ENCODE results near the gene GEN1. TPM values are rescaled to one million over a fixed set of nuclear protein-coding genes. Genes with fewer than 3 reads are reported as not detected.

Gene GEN1
- total RNA-seq, 1 donor from 2014 or later = 29.2 TPM

DNA sequence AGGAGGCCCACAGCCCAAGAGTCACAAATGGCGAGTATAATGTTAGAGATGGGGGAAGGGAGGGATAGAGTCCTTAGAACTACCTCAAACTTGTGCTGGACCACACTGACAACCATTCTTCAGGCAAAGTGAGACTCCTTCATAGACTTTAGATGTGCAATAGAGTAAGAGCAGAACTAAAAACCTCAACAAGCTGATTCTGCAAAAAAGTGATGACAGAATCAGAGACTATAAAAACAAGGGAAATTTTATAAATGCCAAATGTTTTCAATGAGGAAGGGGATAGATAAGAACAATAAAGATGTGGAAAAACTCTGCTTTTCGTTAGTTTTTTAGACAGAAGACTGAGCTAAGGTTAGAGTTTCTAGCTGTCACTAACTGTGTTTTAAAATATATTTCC lies 18.1 kb upstream of the GEN1 start:
- H3K4me3 Mint-ChIP-seq (ENCODE audit: low read depth) = no peak overlapping the region
- no peak overlapping the region for H3K27ac Mint-ChIP-seq
- no peaks in the 10 kb centered on the region for H3K9me3 Mint-ChIP-seq
- intact Hi-C loops (cut with micrococcal nuclease) = no loop called here
- H3K4me1 Mint-ChIP-seq (ENCODE audit: low read depth) = no peaks in the 10 kb centered on the region
- peaks cover 61% of the 10 kb centered on the region for H3K36me3 Mint-ChIP-seq (ENCODE audit: low read depth)
- H3K27me3 Mint-ChIP-seq (ENCODE audit: low read depth) = no peaks in the 10 kb centered on the region
- no peak for DNase-seq (ENCODE audit: low spot score)

DNA sequence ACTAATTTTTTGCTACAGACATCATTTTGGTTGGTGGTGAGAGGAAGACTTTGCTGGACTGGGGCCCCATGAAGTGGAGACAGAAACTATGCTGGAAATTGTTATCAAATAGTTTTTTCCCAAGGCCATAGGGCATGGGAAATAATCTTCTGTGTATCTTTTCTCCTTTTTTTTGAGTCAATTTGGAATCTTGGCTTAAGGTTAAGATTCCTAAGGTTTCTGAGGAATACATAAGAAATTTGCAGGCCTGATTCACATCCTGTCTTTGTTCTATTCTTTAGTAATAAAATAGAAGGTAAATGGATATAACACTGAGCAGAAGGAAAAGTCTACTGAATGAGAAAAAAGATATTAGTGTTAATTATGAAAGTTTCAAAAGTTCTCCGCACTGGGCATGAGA lies 16.9 kb upstream of the GEN1 start:
- no peaks in the 10 kb centered on the region for H3K27me3 Mint-ChIP-seq (ENCODE audit: low read depth)
- H3K36me3 Mint-ChIP-seq (ENCODE audit: low read depth) = peaks cover 61% of the 10 kb centered on the region
- DNase-seq (ENCODE audit: low spot score) = no peak
- no peak overlapping the region for H3K27ac Mint-ChIP-seq
- H3K9me3 Mint-ChIP-seq = no peaks in the 10 kb centered on the region
- H3K4me1 Mint-ChIP-seq (ENCODE audit: low read depth) = no peaks in the 10 kb centered on the region
- H3K4me3 Mint-ChIP-seq (ENCODE audit: low read depth) = no peak overlapping the region
- intact Hi-C loops (cut with micrococcal nuclease) = no loop called here

DNA sequence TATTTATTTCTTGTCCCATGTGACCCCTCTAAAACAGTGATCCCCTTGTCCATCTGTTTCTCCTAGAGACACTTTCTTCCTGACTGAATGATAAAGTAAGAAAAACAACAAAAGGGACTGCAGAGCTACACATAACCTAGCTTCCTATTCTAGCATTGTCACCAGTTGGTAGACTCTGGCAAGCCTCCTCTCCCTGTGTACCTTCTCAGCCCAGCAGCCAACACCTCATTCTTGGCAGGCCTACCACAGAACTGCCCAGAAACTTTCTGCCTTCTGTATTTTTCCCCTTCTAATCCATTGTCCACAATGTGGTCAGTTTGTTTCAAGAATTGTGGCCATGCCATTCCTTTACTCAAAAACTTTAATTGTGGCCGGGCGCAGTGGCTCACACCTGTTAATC lies 13.7 kb upstream of the GEN1 start:
- no peaks in the 10 kb centered on the region for H3K9me3 Mint-ChIP-seq
- peaks cover 75% of the 10 kb centered on the region for H3K36me3 Mint-ChIP-seq (ENCODE audit: low read depth)
- DNase-seq (ENCODE audit: low spot score) = no peak
- no peaks in the 10 kb centered on the region for H3K27me3 Mint-ChIP-seq (ENCODE audit: low read depth)
- H3K4me1 Mint-ChIP-seq (ENCODE audit: low read depth) = no peaks in the 10 kb centered on the region
- no peak overlapping the region for H3K4me3 Mint-ChIP-seq (ENCODE audit: low read depth)
- intact Hi-C loops (cut with micrococcal nuclease) = no loop called here
- H3K27ac Mint-ChIP-seq = no peak overlapping the region

DNA sequence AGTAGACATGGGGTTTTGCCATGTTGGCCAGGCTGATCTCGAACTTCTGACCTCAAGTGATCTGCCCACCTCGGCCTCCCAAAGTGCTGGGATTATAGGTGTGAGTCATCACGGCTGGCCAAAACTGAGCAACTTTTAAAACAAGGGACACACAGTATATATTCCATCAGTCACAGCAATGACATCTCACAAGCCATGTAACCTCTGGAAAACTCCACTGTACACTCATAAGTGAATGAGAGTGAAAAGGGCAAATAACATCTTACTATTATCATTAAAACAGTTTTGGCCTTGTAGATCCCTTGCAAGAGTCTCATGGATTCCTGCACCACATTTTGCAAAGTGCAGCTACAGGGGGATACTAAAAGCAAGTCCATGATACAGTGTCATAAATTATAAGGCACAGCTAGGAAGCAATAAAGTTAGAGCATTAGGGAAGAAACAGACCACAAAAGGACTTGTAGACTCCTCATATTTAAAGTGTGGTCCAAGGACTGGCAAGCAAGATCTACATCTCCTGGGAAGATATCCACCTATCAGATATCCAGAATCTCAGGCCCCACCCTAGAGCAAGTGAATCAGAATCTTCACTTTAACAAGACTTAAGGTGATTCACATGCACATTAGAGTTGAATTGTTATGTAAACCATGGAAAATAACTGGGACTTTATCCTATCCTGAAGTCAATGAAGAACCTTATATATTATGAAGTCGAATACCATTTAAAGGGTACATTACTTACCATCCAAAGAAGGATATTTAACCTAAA lies 6.1 kb upstream of the GEN1 start:
- Mint-ChIP-seq H3K4me1 (ENCODE audit: low read depth) (peaks cover 27% of the 10 kb centered on the region), H3K4me3 (ENCODE audit: low read depth) (no peak overlapping the region), H3K27me3 (ENCODE audit: low read depth) (no peaks in the 10 kb centered on the region), H3K27ac (no peak overlapping the region), H3K36me3 (ENCODE audit: low read depth) (peaks cover 38% of the 10 kb centered on the region), H3K9me3 (no peaks in the 10 kb centered on the region)
- DNase-seq (ENCODE audit: low spot score) = no peak
- intact Hi-C loops (cut with micrococcal nuclease) = no loop called here

DNA sequence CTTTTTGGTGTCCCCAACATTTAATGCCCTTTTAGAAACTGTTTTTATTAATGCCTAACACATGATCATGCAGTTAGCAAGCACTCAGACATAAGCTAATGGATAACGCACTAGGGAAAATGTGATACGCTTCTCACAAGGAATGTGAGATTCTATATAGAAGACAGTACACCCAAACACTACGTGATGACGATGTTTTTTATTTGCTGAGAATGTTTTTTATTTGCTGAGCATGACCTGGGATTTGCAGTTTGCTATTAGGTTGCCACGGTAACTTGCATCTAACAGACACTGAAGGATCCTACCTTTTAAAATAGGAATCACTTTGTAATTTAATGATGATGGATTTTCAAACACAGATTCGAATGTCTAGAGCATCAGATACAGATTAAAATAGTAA lies 5.2 kb upstream of the GEN1 start:
- no peaks in the 10 kb centered on the region for H3K9me3 Mint-ChIP-seq
- intact Hi-C loops (cut with micrococcal nuclease) = no loop called here
- H3K4me3 Mint-ChIP-seq (ENCODE audit: low read depth) = no peak overlapping the region

DNA sequence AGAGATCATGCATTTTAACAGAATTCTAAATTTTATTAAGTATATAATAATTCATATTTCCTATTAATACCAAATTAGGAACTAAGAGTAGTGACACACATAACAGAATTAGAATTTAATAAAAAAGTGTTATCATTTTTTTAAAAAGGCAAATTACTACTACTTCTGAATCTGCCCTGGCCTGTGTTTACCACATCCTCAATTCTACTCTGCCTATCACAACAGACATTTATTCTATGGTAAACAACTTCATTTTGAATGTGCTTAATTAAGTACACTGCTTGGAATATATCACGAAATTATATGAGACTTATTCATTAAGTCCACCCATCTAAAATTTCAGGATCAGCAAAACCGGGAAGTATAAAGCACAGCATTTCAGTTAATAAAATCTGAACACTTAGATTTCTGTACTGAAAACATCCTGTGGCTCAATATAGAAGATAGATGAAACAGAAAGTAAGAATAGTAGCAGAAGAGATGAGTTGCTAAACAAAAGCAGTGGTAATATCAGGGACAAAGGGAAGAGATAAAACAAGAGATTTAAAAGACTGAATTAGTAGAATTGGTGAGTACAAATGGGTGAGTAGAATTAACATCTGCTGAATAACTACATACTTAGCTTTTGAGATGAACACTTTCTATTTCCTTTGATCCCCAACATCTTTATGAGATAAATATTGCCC lies 4.0 kb upstream of the GEN1 start:
- no peaks in the 10 kb centered on the region for H3K27me3 Mint-ChIP-seq (ENCODE audit: low read depth)

More for the DNA sequence above, 5.2 kb upstream of the GEN1 start:
- Mint-ChIP-seq H3K4me1 (ENCODE audit: low read depth) (peaks cover 28% of the 10 kb centered on the region), H3K27ac (no peak overlapping the region), H3K27me3 (ENCODE audit: low read depth) (no peaks in the 10 kb centered on the region), H3K36me3 (ENCODE audit: low read depth) (peaks cover 29% of the 10 kb centered on the region)
- DNase-seq (ENCODE audit: low spot score) = no peak

DNA sequence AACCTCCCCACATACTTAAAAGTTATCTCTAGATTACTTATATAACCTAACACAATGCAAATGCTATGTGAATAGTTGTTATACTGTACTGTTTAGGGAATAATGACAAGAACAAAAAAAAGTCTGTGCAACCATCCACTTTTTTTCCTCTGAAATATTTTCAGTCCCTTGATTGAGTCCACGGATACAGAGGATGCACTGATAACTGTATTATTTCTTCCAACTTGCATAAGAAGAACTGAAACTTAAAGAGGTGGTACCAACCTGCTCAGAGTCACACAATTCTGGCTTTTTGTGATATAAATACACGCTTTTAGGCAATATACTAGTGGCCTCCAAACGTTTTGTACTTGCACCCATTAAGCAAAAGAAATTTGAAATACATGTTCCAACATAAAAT lies 1.7 kb upstream of the GEN1 start:
- no peak for DNase-seq (ENCODE audit: low spot score)
- intact Hi-C loops (cut with micrococcal nuclease) = loop anchor here (2.0 to 10.0 kb wide), 5 partner anchors 40 to 1593 kb away; partner anchors contain the start of gene KCNS3
- Mint-ChIP-seq H3K4me3 (ENCODE audit: low read depth) (peak overlapping the region; percentile 91), H3K4me1 (ENCODE audit: low read depth) (peaks cover 45% of the 10 kb centered on the region), H3K36me3 (ENCODE audit: low read depth) (peaks cover 15% of the 10 kb centered on the region), H3K9me3 (no peaks in the 10 kb centered on the region), H3K27ac (no peak overlapping the region), H3K27me3 (ENCODE audit: low read depth) (no peaks in the 10 kb centered on the region)

More for the DNA sequence above, 4.0 kb upstream of the GEN1 start:
- peak overlapping the region; percentile 15 for H3K4me3 Mint-ChIP-seq (ENCODE audit: low read depth)
- H3K27ac Mint-ChIP-seq = peak overlapping the region; percentile 30
- intact Hi-C loops (cut with micrococcal nuclease) = loop anchor here (5.0 to 10.0 kb wide), 4 partner anchors 42 to 1595 kb away; no protein-coding TSS in a partner anchor
- peaks cover 23% of the 10 kb centered on the region for H3K36me3 Mint-ChIP-seq (ENCODE audit: low read depth)
- no peak for DNase-seq (ENCODE audit: low spot score)
- H3K4me1 Mint-ChIP-seq (ENCODE audit: low read depth) = peaks cover 31% of the 10 kb centered on the region
- no peaks in the 10 kb centered on the region for H3K9me3 Mint-ChIP-seq

DNA sequence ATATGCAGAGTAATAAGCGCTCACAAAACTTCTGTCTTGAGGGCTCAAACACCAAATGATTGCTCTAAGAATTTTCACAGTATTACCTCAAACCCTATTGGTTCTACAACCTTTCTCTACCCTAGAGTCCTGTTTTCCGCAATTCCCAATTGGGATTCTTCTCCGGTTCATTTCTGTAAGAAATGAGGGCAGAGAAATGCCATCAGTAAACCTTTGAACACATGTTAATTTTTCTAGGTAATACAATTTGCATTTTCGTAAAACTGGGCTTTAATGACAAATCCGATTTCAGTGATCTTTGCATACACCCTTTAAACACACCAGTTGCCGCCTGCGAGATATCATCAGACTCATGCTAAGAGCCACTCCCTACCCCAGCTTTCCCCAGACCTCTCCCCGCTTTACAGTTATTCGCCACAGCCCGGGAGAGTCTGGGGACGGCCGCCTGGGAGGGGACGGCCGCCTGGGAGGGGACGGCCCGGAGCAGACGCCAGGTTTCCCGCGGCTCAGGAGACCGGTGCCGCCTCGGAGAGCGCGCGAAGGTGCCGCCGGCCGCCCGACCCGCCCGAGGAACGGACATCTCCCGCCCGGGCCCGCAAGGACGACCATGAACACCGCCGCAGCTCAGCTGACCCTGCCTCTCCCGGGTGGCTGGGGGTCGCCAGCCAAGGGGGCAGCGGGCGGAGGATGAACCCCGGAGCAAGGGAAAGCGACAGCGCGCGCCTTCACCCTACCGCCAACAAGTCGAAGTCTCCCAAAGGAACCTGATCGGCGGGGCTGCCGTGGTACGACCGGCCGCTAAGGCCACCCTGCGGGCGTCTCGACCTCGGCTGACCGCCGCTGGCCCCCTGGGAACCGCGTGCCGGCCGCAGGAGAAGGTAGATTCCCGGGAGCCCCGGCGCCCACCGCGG lies 791 bp upstream of the GEN1 start:
- Mint-ChIP-seq H3K27ac (peak overlapping the region; percentile 96), H3K4me3 (ENCODE audit: low read depth) (peak overlapping the region; percentile 91), H3K4me1 (ENCODE audit: low read depth) (peaks cover 46% of the 10 kb centered on the region), H3K27me3 (ENCODE audit: low read depth) (no peaks in the 10 kb centered on the region), H3K36me3 (ENCODE audit: low read depth) (peaks cover 11% of the 10 kb centered on the region), H3K9me3 (no peaks in the 10 kb centered on the region)
- intact Hi-C loops (cut with micrococcal nuclease) = loop anchor here (2.0 to 10.0 kb wide), 5 partner anchors 39 to 1592 kb away; partner anchors contain the start of gene KCNS3
- no peak for DNase-seq (ENCODE audit: low spot score)

DNA sequence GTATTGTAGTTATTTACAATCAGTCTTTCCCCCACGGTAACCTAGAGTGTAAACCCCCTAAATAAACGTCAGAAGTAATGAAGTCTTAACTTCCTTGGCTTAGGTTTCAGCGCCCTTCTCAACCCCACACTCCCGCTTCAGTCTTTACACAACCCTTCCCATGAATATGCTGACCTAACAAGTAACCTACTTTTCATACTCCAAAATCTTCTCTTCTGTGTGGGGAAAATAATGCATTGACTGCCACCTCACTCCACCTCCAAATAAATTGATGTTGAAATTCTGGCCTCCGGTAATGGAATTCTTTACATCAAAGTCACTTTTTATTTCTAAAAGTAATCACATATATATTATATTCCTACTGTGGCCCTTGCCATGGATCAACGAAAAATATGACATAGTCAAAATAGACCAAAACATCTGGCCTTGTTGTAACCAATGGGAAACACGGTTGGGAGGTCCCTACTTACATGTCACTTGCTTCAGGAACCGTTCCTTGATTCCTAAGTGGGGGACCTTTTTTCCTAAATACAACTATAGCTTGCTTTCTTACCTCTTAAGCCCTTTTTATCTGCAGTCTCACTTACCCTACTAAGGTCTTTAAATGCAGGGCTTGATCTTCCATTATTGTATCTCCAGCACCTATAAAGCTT lies 961 bp downstream of the GEN1 start:
- peaks cover 15% of the 10 kb centered on the region for H3K36me3 Mint-ChIP-seq (ENCODE audit: low read depth)
- peak overlapping the region; percentile 96 for H3K27ac Mint-ChIP-seq
- H3K27me3 Mint-ChIP-seq (ENCODE audit: low read depth) = no peaks in the 10 kb centered on the region
- peak overlapping the region; percentile 91 for H3K4me3 Mint-ChIP-seq (ENCODE audit: low read depth)
- no peak for DNase-seq (ENCODE audit: low spot score)
- peaks cover 51% of the 10 kb centered on the region for H3K4me1 Mint-ChIP-seq (ENCODE audit: low read depth)
- H3K9me3 Mint-ChIP-seq = no peaks in the 10 kb centered on the region
- intact Hi-C loops (cut with micrococcal nuclease) = loop anchor here (5.0 to 10.0 kb wide), 4 partner anchors 37 to 1590 kb away; no protein-coding TSS in a partner anchor

DNA sequence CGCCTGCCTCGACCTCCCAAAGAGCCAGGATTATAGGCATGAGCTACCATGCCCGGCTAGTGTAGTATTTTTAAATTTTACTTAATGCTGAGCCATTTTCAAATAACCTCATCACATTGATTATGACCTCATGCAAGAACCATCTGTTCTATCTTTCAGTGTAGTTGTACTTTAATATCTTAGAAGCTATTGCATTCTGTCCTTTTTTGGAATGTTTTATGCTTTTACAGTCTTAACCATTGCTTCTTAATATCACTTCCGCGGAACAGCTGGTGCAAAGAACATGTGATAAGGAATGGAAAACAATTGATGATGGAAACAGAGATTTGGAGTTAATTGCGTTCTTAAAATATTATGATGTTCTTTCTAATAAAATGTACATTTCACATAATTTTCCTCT lies 2.7 kb downstream of the GEN1 start:
- DNase-seq (ENCODE audit: low spot score) = no peak
- Mint-ChIP-seq H3K4me3 (ENCODE audit: low read depth) (no peak overlapping the region), H3K4me1 (ENCODE audit: low read depth) (peaks cover 47% of the 10 kb centered on the region), H3K27ac (no peak overlapping the region), H3K36me3 (ENCODE audit: low read depth) (peaks cover 21% of the 10 kb centered on the region), H3K9me3 (no peaks in the 10 kb centered on the region), H3K27me3 (ENCODE audit: low read depth) (no peaks in the 10 kb centered on the region)
- intact Hi-C loops (cut with micrococcal nuclease) = loop anchor here (10.0 kb wide), 2 partner anchors 788 to 1588 kb away; no protein-coding TSS in a partner anchor

DNA sequence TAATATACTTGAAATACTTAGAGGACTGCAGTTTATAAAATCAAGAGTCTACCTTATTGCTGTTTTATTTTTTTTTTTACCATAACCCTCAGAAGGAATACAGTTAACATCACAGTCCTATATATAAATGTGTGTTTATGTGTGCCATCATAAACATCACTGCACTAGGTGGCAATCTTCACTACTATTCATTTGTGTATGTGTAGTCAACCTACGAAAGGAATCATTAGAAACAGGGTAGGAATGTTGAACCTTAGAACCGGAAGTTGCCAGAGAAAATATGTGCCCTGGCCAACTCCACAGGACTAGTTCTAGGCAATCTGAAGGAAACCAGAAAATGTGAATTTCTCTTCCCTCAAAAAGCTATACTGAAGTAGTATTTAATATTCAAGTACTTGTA lies 3.4 kb downstream of the GEN1 start:
- H3K9me3 Mint-ChIP-seq = no peaks in the 10 kb centered on the region
- DNase-seq (ENCODE audit: low spot score) = no peak
- peaks cover 42% of the 10 kb centered on the region for H3K4me1 Mint-ChIP-seq (ENCODE audit: low read depth)

DNA sequence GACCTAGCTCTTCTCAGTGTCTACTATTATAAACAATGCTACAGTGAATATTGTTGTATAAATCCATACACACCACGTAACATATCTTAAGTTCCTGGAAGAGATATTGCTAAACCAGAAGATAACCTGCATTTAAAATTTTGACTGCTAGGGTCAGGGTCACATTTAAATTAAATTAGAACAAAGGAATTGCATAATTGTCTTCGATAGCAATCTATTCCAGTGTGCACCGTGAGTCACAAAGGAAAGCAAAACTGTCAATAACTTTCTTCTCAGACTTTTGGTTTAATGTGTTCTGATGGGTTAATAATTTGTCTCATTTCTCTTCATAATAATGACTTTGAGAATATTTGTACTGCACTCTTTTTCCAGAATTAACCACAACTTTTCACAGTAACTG lies 4.2 kb downstream of the GEN1 start:
- Mint-ChIP-seq H3K4me1 (ENCODE audit: low read depth) (peaks cover 35% of the 10 kb centered on the region), H3K36me3 (ENCODE audit: low read depth) (peaks cover 26% of the 10 kb centered on the region), H3K9me3 (no peaks in the 10 kb centered on the region), H3K27me3 (ENCODE audit: low read depth) (no peaks in the 10 kb centered on the region), H3K4me3 (ENCODE audit: low read depth) (no peak overlapping the region), H3K27ac (no peak overlapping the region)
- no peak for DNase-seq (ENCODE audit: low spot score)
- intact Hi-C loops (cut with micrococcal nuclease) = loop anchor here (10.0 kb wide), 2 partner anchors 787 to 1587 kb away; no protein-coding TSS in a partner anchor

More for the DNA sequence above, 3.4 kb downstream of the GEN1 start:
- Mint-ChIP-seq H3K4me3 (ENCODE audit: low read depth) (no peak overlapping the region), H3K27ac (no peak overlapping the region), H3K36me3 (ENCODE audit: low read depth) (peaks cover 20% of the 10 kb centered on the region), H3K27me3 (ENCODE audit: low read depth) (no peaks in the 10 kb centered on the region)
- intact Hi-C loops (cut with micrococcal nuclease) = loop anchor here (10.0 kb wide), 2 partner anchors 787 to 1587 kb away; no protein-coding TSS in a partner anchor

All from activated T-helper 2 cell treated with anti-CD3 and anti-CD28 coated beads, Interferon-gamma antibody, Interleukin-2, Interleukin-4, amounts not matched to agents 10 μg/mL and 5 μg/mL and 100 μg/mL, durations not matched to agents 14 hours and 24 hours and 36 hours (primary cell).